Measurements from ENCODE around the gene SYAP1. TPM values are rescaled to one million over a fixed set of nuclear protein-coding genes. Genes with fewer than 3 reads are reported as not detected.

Gene SYAP1
- total RNA-seq, 6 donors from 2014 or later = 12.6 to 41.2 (median 22.6) TPM

DNA sequence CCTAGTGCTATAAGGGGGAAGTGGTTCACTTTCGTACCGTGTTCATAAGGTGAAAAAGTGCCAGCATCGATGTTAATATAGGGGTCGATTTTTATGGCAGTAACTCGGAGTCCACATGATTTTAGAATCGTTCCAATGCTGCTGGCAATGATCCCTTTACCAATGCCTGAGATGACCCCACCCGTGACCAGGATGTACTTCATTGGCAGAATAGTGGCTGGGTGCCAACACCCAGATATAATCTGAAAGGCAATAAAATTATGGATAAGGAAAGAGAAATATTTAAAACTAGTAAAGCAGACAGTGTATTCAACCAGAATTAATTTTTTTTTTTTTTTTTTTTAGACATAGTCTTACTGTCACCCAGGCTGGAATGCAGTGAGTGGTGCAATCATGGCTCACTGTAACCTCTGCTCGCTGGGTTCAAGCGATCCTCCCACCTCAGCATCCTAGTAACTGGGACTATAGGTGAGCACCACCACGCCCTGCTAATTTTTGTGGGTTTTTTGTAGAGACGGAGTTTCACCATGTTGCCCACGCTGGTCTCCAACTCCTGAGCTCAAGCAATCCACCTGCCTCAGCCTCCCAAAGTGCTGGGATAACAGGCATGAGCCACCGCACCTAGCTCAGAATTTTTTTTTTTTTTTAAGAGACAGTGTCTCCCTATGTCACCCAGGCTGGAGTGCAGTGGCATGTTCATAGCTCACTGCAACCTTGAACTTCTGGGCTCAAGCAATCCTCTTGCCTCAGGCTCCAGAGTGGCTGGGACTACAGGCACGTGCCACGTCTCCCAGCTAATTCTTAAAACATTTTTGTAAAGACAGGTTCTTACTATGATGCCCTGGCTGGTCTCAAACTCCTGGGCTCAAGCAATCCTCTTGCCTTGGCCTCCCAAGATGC is 16.5 kb upstream of the SYAP1 start:
- DNase-seq (no peak), ATAC-seq (ENCODE audit: low FRiP score in 2 of 2) (no peak)
- H3K36me3 ChIP-seq = peaks cover 0 to 12% (median 0%) of the 10 kb centered on the region in 4 donors
- no peak overlapping the region for H3K4me3 ChIP-seq
- TF ChIP-seq EP300 (IDR thresholded peaks at IDR 0.05) (no peak), POLR2A (IDR thresholded peaks at IDR 0.05) (no peak), POLR2AphosphoS5 (IDR thresholded peaks at IDR 0.05) (no peak)
- TF ChIP-seq, protein P1, sequence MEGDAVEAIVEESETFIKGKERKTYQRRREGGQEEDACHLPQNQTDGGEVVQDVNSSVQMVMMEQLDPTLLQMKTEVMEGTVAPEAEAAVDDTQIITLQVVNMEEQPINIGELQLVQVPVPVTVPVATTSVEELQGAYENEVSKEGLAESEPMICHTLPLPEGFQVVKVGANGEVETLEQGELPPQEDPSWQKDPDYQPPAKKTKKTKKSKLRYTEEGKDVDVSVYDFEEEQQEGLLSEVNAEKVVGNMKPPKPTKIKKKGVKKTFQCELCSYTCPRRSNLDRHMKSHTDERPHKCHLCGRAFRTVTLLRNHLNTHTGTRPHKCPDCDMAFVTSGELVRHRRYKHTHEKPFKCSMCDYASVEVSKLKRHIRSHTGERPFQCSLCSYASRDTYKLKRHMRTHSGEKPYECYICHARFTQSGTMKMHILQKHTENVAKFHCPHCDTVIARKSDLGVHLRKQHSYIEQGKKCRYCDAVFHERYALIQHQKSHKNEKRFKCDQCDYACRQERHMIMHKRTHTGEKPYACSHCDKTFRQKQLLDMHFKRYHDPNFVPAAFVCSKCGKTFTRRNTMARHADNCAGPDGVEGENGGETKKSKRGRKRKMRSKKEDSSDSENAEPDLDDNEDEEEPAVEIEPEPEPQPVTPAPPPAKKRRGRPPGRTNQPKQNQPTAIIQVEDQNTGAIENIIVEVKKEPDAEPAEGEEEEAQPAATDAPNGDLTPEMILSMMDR (IDR thresholded peaks at IDR 0.05) = no peak
- H3K27ac ChIP-seq = no peak overlapping the region
- WGBS, 2 donors = 87 to 90% methylated on average over 15 of the region's 15 CpGs
- H3K4me1 ChIP-seq = no peaks in the 10 kb centered on the region
- H3K27me3 ChIP-seq = no peaks in the 10 kb centered on the region
- H3K9me3 ChIP-seq = no peaks in the 10 kb centered on the region

GRCh38 chrX:16705370-16705769 is 14.0 kb upstream of the SYAP1 start:
- WGBS, 2 donors = 91 to 100% methylated on average over 1 to 3 of the region's 3 CpGs
- DNase-seq = no peak
- TF ChIP-seq, protein P1 (IDR thresholded peaks at IDR 0.05) = no peak
- no peak for TF ChIP-seq POLR2A (IDR thresholded peaks at IDR 0.05)
- no peak for TF ChIP-seq POLR2AphosphoS5 (IDR thresholded peaks at IDR 0.05)
- no peak for TF ChIP-seq EP300 (IDR thresholded peaks at IDR 0.05)
- H3K27me3 ChIP-seq = no peaks in the 10 kb centered on the region
- no peaks in the 10 kb centered on the region for H3K4me1 ChIP-seq
- H3K27ac ChIP-seq = no peak overlapping the region
- no peaks in the 10 kb centered on the region for H3K9me3 ChIP-seq
- no peak overlapping the region for H3K4me3 ChIP-seq
- no peak for ATAC-seq (ENCODE audit: low FRiP score in 2 of 2)
- peaks cover 0 to 2% (median 0%) of the 10 kb centered on the region in 4 donors for H3K36me3 ChIP-seq

DNA sequence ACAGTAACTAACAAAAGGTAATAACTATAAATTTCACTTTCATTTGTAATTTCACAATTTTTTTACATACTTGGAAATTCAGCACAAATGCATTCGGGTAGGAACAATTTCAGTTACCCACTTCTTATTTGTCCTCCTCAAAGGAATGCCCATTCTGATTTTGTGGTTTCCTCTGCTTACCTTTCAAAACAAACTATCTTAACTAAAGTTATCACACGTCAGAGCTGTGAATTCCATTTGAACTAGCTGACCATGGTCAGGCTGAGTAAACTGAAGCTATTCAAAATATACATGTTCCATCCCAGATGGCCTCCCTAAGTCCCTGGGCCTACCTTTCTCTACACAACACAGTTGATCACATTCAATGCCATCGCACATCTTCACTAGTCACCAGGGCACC is 11.4 kb upstream of the SYAP1 start:
- H3K27me3 ChIP-seq = no peaks in the 10 kb centered on the region
- no peaks in the 10 kb centered on the region for H3K9me3 ChIP-seq
- DNase-seq (no peak), ATAC-seq (ENCODE audit: low FRiP score in 2 of 2) (no peak)
- H3K4me1 ChIP-seq = peaks cover 0 to 12% (median 2%) of the 10 kb centered on the region in 4 donors
- 82 to 84% methylated on average over 3 of the region's 3 CpGs for WGBS, 2 donors
- no peak for TF ChIP-seq POLR2A (IDR thresholded peaks at IDR 0.05)
- TF ChIP-seq POLR2AphosphoS5 (IDR thresholded peaks at IDR 0.05) = no peak
- TF ChIP-seq, protein P1 (IDR thresholded peaks at IDR 0.05) = no peak
- TF ChIP-seq EP300 (IDR thresholded peaks at IDR 0.05) = no peak
- no peak overlapping the region for H3K27ac ChIP-seq
- peaks cover 0 to 2% (median 0%) of the 10 kb centered on the region in 4 donors for H3K36me3 ChIP-seq
- no peak overlapping the region for H3K4me3 ChIP-seq

DNA sequence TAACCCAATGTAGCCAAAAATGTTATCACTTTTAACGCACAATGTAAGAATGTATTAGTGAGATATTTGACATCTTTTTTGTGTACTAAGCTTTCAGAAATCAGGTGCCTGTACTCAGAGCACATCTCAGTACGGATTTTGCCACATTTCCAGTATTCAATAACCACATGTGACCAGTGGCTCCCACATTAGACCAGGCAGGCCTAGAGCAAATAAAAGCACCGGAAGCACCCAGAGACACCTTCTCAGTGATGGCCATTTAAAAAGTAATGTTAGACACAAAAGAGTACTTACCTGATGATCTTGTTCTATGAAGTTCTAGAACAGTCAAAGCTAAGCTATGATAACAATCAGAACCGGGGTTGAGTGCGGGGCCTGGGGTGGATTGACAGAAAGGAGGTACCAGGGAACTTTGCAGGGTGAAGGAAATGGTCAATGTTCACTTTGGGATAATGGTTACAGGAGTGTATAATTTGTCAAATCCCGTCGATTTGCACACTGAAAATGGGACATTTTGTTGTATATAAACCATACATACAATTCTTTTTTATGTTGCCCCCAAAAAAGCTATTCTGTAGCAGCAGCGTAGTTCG is 8.1 kb upstream of the SYAP1 start:
- Histone ChIP-seq H3K4me3 (peak overlapping the region in 3 of 4 donors; percentile 62 to 83 (median 75)), H3K9me3 (no peaks in the 10 kb centered on the region), H3K36me3 (peaks cover 0 to 2% (median 0%) of the 10 kb centered on the region in 4 donors), H3K4me1 (peaks cover 0 to 15% (median 2%) of the 10 kb centered on the region in 4 donors), H3K27ac (peak overlapping the region; percentile 75 to 89 (median 84)), H3K27me3 (no peaks in the 10 kb centered on the region)
- ATAC-seq (ENCODE audit: low FRiP score in 2 of 2) (no peak), DNase-seq (no peak)
- 51 to 54% methylated on average over 7 to 9 of the region's 9 CpGs for WGBS, 2 donors
- TF ChIP-seq, protein P1 (IDR thresholded peaks at IDR 0.05) = no peak
- TF ChIP-seq POLR2AphosphoS5 (IDR thresholded peaks at IDR 0.05) (no peak), EP300 (IDR thresholded peaks at IDR 0.05) (no peak), POLR2A (IDR thresholded peaks at IDR 0.05) (no peak)

All from upper lobe of left lung (tissue), 6 donors.